IPS-NIHi11 (cell line): ENCODE results near the gene CELF4.
"Not testable (repeated sequence)": the region's sequence is repeated elsewhere in the genome, so short reads cannot be mapped to it uniquely, and the experiment has no call there.

Source experiments
- DNase-seq: peaks from one replicate; pipeline ENCODE4 v3.0.0; 2012; ENCODE audit warnings: mixed read lengths, low spot score

The CELF4 gene

GRCh38 chr18:37465958-37466357 is 99.6 kb downstream of the CELF4 start:
- DNase-seq, result no peak

- DNase-seq, result no peak
These were observed 101.3 kb downstream of the CELF4 start for GRCh38 chr18:37464257-37464656.

- not testable (repeated sequence) for DNase-seq
These were observed 104.3 kb downstream of the CELF4 start for GRCh38 chr18:37461329-37461728.

GRCh38 chr18:37460604-37461003 is 105.0 kb downstream of the CELF4 start:
- no peak for DNase-seq

GRCh38 chr18:37458697-37459096 is 106.9 kb downstream of the CELF4 start:
- no peak for DNase-seq

GRCh38 chr18:37457753-37458152 is 107.8 kb downstream of the CELF4 start:
- DNase-seq, result no peak

- no peak for DNase-seq
These were observed 108.3 kb downstream of the CELF4 start for GRCh38 chr18:37457341-37457740.

- no peak for DNase-seq
These were observed 108.7 kb downstream of the CELF4 start for GRCh38 chr18:37456873-37457272.

- no peak for DNase-seq
These were observed 109.2 kb downstream of the CELF4 start for GRCh38 chr18:37456395-37456794.

- DNase-seq, result no peak
These were observed 111.8 kb downstream of the CELF4 start for GRCh38 chr18:37453752-37454151.

GRCh38 chr18:37452682-37453385 is 112.8 kb downstream of the CELF4 start:
- DNase-seq, result no peak

- DNase-seq, result no peak
These were observed 113.6 kb downstream of the CELF4 start for GRCh38 chr18:37452015-37452414.

- no peak for DNase-seq
These were observed 114.3 kb downstream of the CELF4 start for GRCh38 chr18:37451239-37451825.

GRCh38 chr18:37450434-37451132 is 115.0 kb downstream of the CELF4 start:
- DNase-seq, result peak; percentile 58

GRCh38 chr18:37449618-37450017 is 116.0 kb downstream of the CELF4 start:
- no peak for DNase-seq

GRCh38 chr18:37448946-37449345 is 116.7 kb downstream of the CELF4 start:
- DNase-seq, result no peak

GRCh38 chr18:37447962-37448888 is 117.4 kb downstream of the CELF4 start:
- no peak for DNase-seq

GRCh38 chr18:37445836-37446235 is 119.8 kb downstream of the CELF4 start:
- no peak for DNase-seq

- DNase-seq, result no peak
These were observed 120.2 kb downstream of the CELF4 start for GRCh38 chr18:37445368-37445767.

- DNase-seq, result no peak
These were observed 122.1 kb downstream of the CELF4 start for GRCh38 chr18:37443325-37444055.

GRCh38 chr18:37442477-37442876 is 123.1 kb downstream of the CELF4 start:
- no peak for DNase-seq

GRCh38 chr18:37441821-37442220 is 123.8 kb downstream of the CELF4 start:
- no peak for DNase-seq
